Naive thymus-derived CD4-positive, alpha-beta T cell (primary cell): ENCODE measurements around the gene PCDHGA1. TPM values are rescaled to one million over a fixed set of nuclear protein-coding genes. Genes with fewer than 3 reads are reported as not detected.
"Not testable (repeated sequence)": the region's sequence is repeated elsewhere in the genome, so short reads cannot be mapped to it uniquely, and the experiment has no call there.

Experiments
- ATAC-seq: fragments of 150-1000 bp; cut with Tn5 transposase; 2 replicates; pipeline ENCODE4 v1.10.0; 2021; ENCODE audit warnings: mild to moderate bottlenecking, moderate library complexity
- CTCF ChIA-PET: fragments of 350-600 bp; sonication (Branson Sonifier 250); formaldehyde crosslinking; loops from one replicate; lab custom pipeline; 2021; ENCODE audit warnings: antibody characterized with exemption; lab: Charles Lee
- POLR2A ChIA-PET: fragments of 350-600 bp; sonication (Branson Sonifier 250); formaldehyde crosslinking; loops from one replicate; lab custom pipeline; 2021; ENCODE audit warnings: antibody characterized with exemption, inconsistent platforms; lab: Charles Lee
- DNase-seq, 9 donors: peaks; one replicate each; pipeline versions ENCODE4 v3.0.0 to v3.0.0-alpha.2; 2020 to 2022; ENCODE audit warnings: mixed read lengths in 1 of 9
- H3K27ac ChIP-seq: one replicate; pipeline ENCODE4 v1.7.0; 2013; ENCODE audit warnings: mild to moderate bottlenecking, low read depth, low read length, moderate library complexity
- H3K27me3 ChIP-seq, 2 donors: one replicate each; pipeline ENCODE4 v1.7.0; 2013; ENCODE audit warnings: low read length in 2 of 2, mild to moderate bottlenecking in 2 of 2, moderate library complexity in 2 of 2; ENCODE audit not compliant: control insufficient read depth in 2 of 2, insufficient read depth in 2 of 2
- H3K36me3 ChIP-seq, 3 experiments: 1 replicate in 2 of 3; 2 replicates in 1 of 3; pipeline ENCODE4 v1.7.0; 2013; ENCODE audit warnings: low read length in 3 of 3, mild to moderate bottlenecking in 3 of 3, moderate library complexity in 1 of 3; ENCODE audit not compliant: insufficient read depth in 3 of 3, control insufficient read depth in 2 of 3
- H3K4me1 ChIP-seq, 2 donors: one replicate each; pipeline ENCODE4 v1.7.0; 2013; ENCODE audit warnings: low read length in 2 of 2, mild to moderate bottlenecking in 2 of 2, moderate library complexity in 1 of 2; ENCODE audit not compliant: control insufficient read depth in 2 of 2, insufficient read depth in 2 of 2
- H3K4me3 ChIP-seq: 2 replicates; pipeline ENCODE4 v1.7.0; 2013; ENCODE audit warnings: mild to moderate bottlenecking, low read length
- H3K9me3 ChIP-seq, 3 experiments: 1 replicate in 2 of 3; 2 replicates in 1 of 3; pipeline ENCODE4 v1.7.0; 2013; ENCODE audit warnings: low read length in 3 of 3; ENCODE audit not compliant: control insufficient read depth in 2 of 3
- H3K27ac Mint-ChIP-seq, 9 donors: one replicate each; pipeline ENCODE4 v1.8.0; 2020 to 2022; ENCODE audit warnings: mixed read lengths in 9 of 9, mild to moderate bottlenecking in 8 of 9, moderate library complexity in 5 of 9, inconsistent platforms in 2 of 9
- H3K27me3 Mint-ChIP-seq, 5 donors: one replicate each; pipeline ENCODE4 v1.8.0; 2021 to 2022; ENCODE audit warnings: mixed read lengths in 5 of 5, mild to moderate bottlenecking in 1 of 5
- H3K36me3 Mint-ChIP-seq, 5 donors: one replicate each; pipeline ENCODE4 v1.8.0; 2020 to 2022; ENCODE audit warnings: mixed read lengths in 5 of 5, mild to moderate bottlenecking in 3 of 5, inconsistent platforms in 1 of 5
- H3K4me1 Mint-ChIP-seq, 7 donors: one replicate each; pipeline ENCODE4 v1.8.0; 2020 to 2022; ENCODE audit warnings: mixed read lengths in 7 of 7, mild to moderate bottlenecking in 3 of 7, inconsistent platforms in 1 of 7
- H3K4me3 Mint-ChIP-seq, 10 donors: one replicate each; pipeline ENCODE4 v1.8.0; 2020 to 2022; ENCODE audit warnings: mild to moderate bottlenecking in 10 of 10, mixed read lengths in 10 of 10, moderate library complexity in 6 of 10, inconsistent platforms in 2 of 10
- H3K9me3 Mint-ChIP-seq, 11 donors: one replicate each; pipeline ENCODE4 v1.8.0; 2020 to 2022; ENCODE audit warnings: mixed read lengths in 11 of 11, mild to moderate bottlenecking in 4 of 11, inconsistent platforms in 1 of 11, moderate library complexity in 1 of 11
- intact Hi-C, 2 donors: fragments of 100-400 bp; cut with micrococcal nuclease; formaldehyde crosslinking; loops; one replicate each; pipeline ENCODE4 v1.15.1; 2023
- polyA plus RNA-seq, 2 donors: library from polyadenylated mRNA; unstranded; fragments of 300-500 nt; fragmentation: Illumina TruSeq; gene quantifications; one replicate each; pipeline ENCODE4 v1.2.3, GENCODE V29; 2021
- total RNA-seq, 6 experiments: library from RNA in 5 of 6; stranded (reverse) in 5 of 6; gene quantifications; 1 replicate in 5 of 6; 2 replicates in 1 of 6; pipeline ENCODE4 v1.2.3 and lab custom pipeline; 2021 to 2026

PCDHGA1 gene
- total RNA-seq (under 1 TPM; 0.08 to 0.54 (median 0.17) TPM), polyA plus RNA-seq (not detected), total RNA-seq (lab: John Stamatoyannopoulos, UW) (0.81 reads per million)

GRCh38 chr5:141330299-141331080 lies at the start of gene PCDHGA1:
PCDHGA1 (plus strand) TSS chr5:141330514.
- Mint-ChIP-seq H3K4me1 (peaks cover 0 to 11% (median 7%) of the 10 kb centered on the region in 7 donors), H3K9me3 (peaks cover 11 to 93% (median 42%) of the 10 kb centered on the region in 11 donors), H3K4me3 (peak within 1 kb of the TSS in 9 of 10 donors; percentile 19 to 56 (median 35)), H3K27me3 (peaks cover 42 to 85% (median 78%) of the 10 kb centered on the region in 5 donors), H3K27ac (no peak within 1 kb of the TSS), H3K36me3 (peaks cover 3 to 23% (median 12%) of the 10 kb centered on the region in 5 donors)
- Histone ChIP-seq H3K27me3 (peaks cover 0 to 11% of the 10 kb centered on the region in 2 donors), H3K36me3 (no peaks in the 10 kb centered on the region), H3K27ac (no peak within 1 kb of the TSS), H3K4me3 (no peak within 1 kb of the TSS), H3K9me3 (peaks cover 0 to 49% (median 5%) of the 10 kb centered on the region in 3 experiments), H3K4me1 (no peaks in the 10 kb centered on the region)
- intact Hi-C loops, result no loop called here
- ATAC-seq, result peak; percentile 56
- peak in 1 of 9 donors; percentile 23 for DNase-seq
- POLR2A ChIA-PET, result interaction anchor here (1.0 kb wide), 1 partner anchor 11 kb away, joined by 3 read pairs; no protein-coding TSS in a partner anchor
- CTCF ChIA-PET, result interaction anchor here (0.6 to 1.6 kb wide), 5 partner anchors 9 to 456 kb away, joined by 3 to 6 read pairs (median 3); no protein-coding TSS in a partner anchor

GRCh38 chr5:141298376-141298775 lies 31.9 kb upstream of the PCDHGA1 start:
- Histone ChIP-seq H3K4me1 (no peaks in the 10 kb centered on the region), H3K9me3 (peaks cover 0 to 62% (median 16%) of the 10 kb centered on the region in 3 experiments), H3K27me3 (no peaks in the 10 kb centered on the region), H3K27ac (no peak overlapping the region), H3K36me3 (no peaks in the 10 kb centered on the region), H3K4me3 (no peak overlapping the region)
- H3K4me3 Mint-ChIP-seq, result no peak overlapping the region
- ChIA-PET POLR2A (no interaction called here), CTCF (no interaction called here)
- DNase-seq (no peak), ATAC-seq (no peak)
- peaks cover 19 to 100% (median 64%) of the 10 kb centered on the region in 11 donors for H3K9me3 Mint-ChIP-seq
- H3K4me1 Mint-ChIP-seq, result no peaks in the 10 kb centered on the region
- intact Hi-C loops, result no loop called here
- no peaks in the 10 kb centered on the region for H3K27me3 Mint-ChIP-seq
- H3K27ac Mint-ChIP-seq, result no peak overlapping the region
- H3K36me3 Mint-ChIP-seq, result peaks cover 3 to 59% (median 54%) of the 10 kb centered on the region in 5 donors

- Mint-ChIP-seq H3K9me3 (peaks cover 7 to 97% (median 63%) of the 10 kb centered on the region in 11 donors), H3K27me3 (no peaks in the 10 kb centered on the region), H3K36me3 (peaks cover 2 to 34% (median 24%) of the 10 kb centered on the region in 5 donors), H3K27ac (peak within 1 kb of the TSS in 1 of 9 donors; percentile 29), H3K4me3 (peak within 1 kb of the TSS in 2 of 10 donors; percentile 21 to 26), H3K4me1 (no peaks in the 10 kb centered on the region)
- intact Hi-C loops, result no loop called here
- Histone ChIP-seq H3K27ac (no peak within 1 kb of the TSS), H3K36me3 (no peaks in the 10 kb centered on the region), H3K4me3 (no peak within 1 kb of the TSS), H3K9me3 (peaks cover 4 to 85% (median 25%) of the 10 kb centered on the region in 3 experiments), H3K4me1 (no peaks in the 10 kb centered on the region), H3K27me3 (no peaks in the 10 kb centered on the region)
- DNase-seq (no peak), ATAC-seq (no peak)
- ChIA-PET POLR2A (no interaction called here), CTCF (interaction anchor here (0.6 kb wide), 1 partner anchor 215 kb away, joined by 3 read pairs; no protein-coding TSS in a partner anchor)
Measured at GRCh38 chr5:141303756-141304155, 26.6 kb upstream of the PCDHGA1 start, which contains the start of gene SLC25A2. SLC25A2 (minus strand) TSS chr5:141304049; CDS start chr5:141303865, 184 bp downstream.

- Histone ChIP-seq H3K27me3 (no peaks in the 10 kb centered on the region), H3K36me3 (no peaks in the 10 kb centered on the region), H3K4me1 (no peaks in the 10 kb centered on the region), H3K27ac (no peak overlapping the region), H3K9me3 (peaks cover 4 to 80% (median 19%) of the 10 kb centered on the region in 3 experiments), H3K4me3 (no peak overlapping the region)
- no peak for DNase-seq
- Mint-ChIP-seq H3K36me3 (peaks cover 4 to 42% (median 25%) of the 10 kb centered on the region in 5 donors), H3K27ac (no peak overlapping the region), H3K9me3 (peaks cover 8 to 97% (median 74%) of the 10 kb centered on the region in 11 donors), H3K4me3 (no peak overlapping the region), H3K4me1 (no peaks in the 10 kb centered on the region), H3K27me3 (no peaks in the 10 kb centered on the region)
- ChIA-PET POLR2A (no interaction called here), CTCF (no interaction called here)
- ATAC-seq, result no peak
- intact Hi-C loops, result no loop called here
Measured at GRCh38 chr5:141306630-141307029, 23.7 kb upstream of the PCDHGA1 start.

- no peak overlapping the region for H3K27ac Mint-ChIP-seq
- no peak overlapping the region for H3K4me3 Mint-ChIP-seq
- no peaks in the 10 kb centered on the region for H3K4me1 ChIP-seq
- no peak for ATAC-seq
- H3K27ac ChIP-seq, result no peak overlapping the region
- intact Hi-C loops, result no loop called here
- H3K4me3 ChIP-seq, result no peak overlapping the region
- ChIA-PET POLR2A (no interaction called here), CTCF (no interaction called here)
- H3K27me3 ChIP-seq, result no peaks in the 10 kb centered on the region
- no peaks in the 10 kb centered on the region for H3K27me3 Mint-ChIP-seq
- peaks cover 32 to 74% (median 57%) of the 10 kb centered on the region in 5 donors for H3K36me3 Mint-ChIP-seq
- H3K36me3 ChIP-seq, result peaks cover 0 to 7% (median 0%) of the 10 kb centered on the region in 3 experiments
- peaks cover 4 to 17% (median 11%) of the 10 kb centered on the region in 7 donors for H3K4me1 Mint-ChIP-seq
- H3K9me3 ChIP-seq, result peaks cover 12 to 86% (median 22%) of the 10 kb centered on the region in 3 experiments
- H3K9me3 Mint-ChIP-seq, result peaks cover 23 to 98% (median 82%) of the 10 kb centered on the region in 11 donors
- DNase-seq, result no peak
Measured at GRCh38 chr5:141313711-141314110, 16.6 kb upstream of the PCDHGA1 start.

- CTCF ChIA-PET, H3K4me3 ChIP-seq, intact Hi-C loops, ATAC-seq, H3K4me1 ChIP-seq, H3K27me3 ChIP-seq, H3K27me3 Mint-ChIP-seq, H3K27ac ChIP-seq, DNase-seq: not testable (repeated sequence)
- Mint-ChIP-seq H3K36me3 (peaks cover 49 to 78% (median 70%) of the 10 kb centered on the region in 5 donors), H3K4me1 (peaks cover 18 to 47% (median 29%) of the 10 kb centered on the region in 7 donors), H3K4me3 (peak overlapping the region in 1 of 10 donors; percentile 12), H3K9me3 (peaks cover 24 to 98% (median 83%) of the 10 kb centered on the region in 11 donors), H3K27ac (peak overlapping the region in 1 of 9 donors; percentile 31)
- H3K36me3 ChIP-seq, result peaks cover 0 to 21% (median 10%) of the 10 kb centered on the region in 3 experiments
- POLR2A ChIA-PET, result interaction anchor here (0.7 to 0.8 kb wide), 2 partner anchors 18 to 161 kb away, joined by 3 to 7 read pairs; no protein-coding TSS in a partner anchor
- peaks cover 26 to 84% (median 32%) of the 10 kb centered on the region in 3 experiments for H3K9me3 ChIP-seq
Measured at GRCh38 chr5:141316963-141317362, 13.4 kb upstream of the PCDHGA1 start.
